ENCODE measurements around the gene NQO1.
"Not testable (repeated sequence)": the region's sequence is repeated elsewhere in the genome, so short reads cannot be mapped to it uniquely, and the experiment has no call there.

The NQO1 gene

DNA sequence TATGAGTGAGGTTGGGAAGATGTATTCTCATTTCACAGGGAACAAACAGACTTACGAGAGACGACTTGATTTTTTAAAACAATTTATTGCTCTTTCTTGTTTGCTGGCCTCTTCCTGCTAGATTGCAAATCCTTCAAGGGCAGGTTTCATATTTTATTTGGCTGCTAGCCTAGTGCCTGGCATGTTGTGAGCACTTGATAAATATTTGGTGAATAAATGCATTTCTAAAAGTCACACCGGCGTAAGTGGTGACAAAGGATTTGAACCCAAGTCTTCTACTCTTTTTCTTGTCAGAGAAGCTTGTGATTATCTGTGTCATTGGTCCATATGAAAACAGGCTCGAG, 37.2 kb upstream of the NQO1 start:
- no peak overlapping the region for H3K9ac ChIP-seq (ENCODE audit: insufficient read length, low read depth)
- TF ChIP-seq SUZ12 (IDR thresholded peaks at IDR 0.05; ENCODE audit: extremely low read depth, insufficient read depth, insufficient read length) (no peak), ZNF274 (IDR thresholded peaks at IDR 0.05; ENCODE audit: low read depth, low read length) (no peak), YY1 (IDR thresholded peaks at IDR 0.05; ENCODE audit: insufficient read depth, insufficient read length) (no peak)
- H3K27me3 ChIP-seq (ENCODE audit: insufficient read depth, insufficient read length): no peaks in the 10 kb centered on the region
- no peak for DNase-seq (ENCODE audit: low read depth, low spot score)
- H3K4me1 ChIP-seq (ENCODE audit: insufficient read depth, insufficient read length): no peaks in the 10 kb centered on the region
- no peak overlapping the region for H3K4me3 ChIP-seq (ENCODE audit: insufficient read length, low read depth)
- no peaks in the 10 kb centered on the region for H3K9me3 ChIP-seq (ENCODE audit: insufficient read depth, low read length)
- H3K36me3 ChIP-seq (ENCODE audit: insufficient read depth, insufficient read length, low read length): peaks cover 5% of the 10 kb centered on the region

- Histone ChIP-seq H3K36me3 (ENCODE audit: insufficient read depth, insufficient read length, low read length) (peaks cover 5% of the 10 kb centered on the region), H3K27me3 (ENCODE audit: insufficient read depth, insufficient read length) (no peaks in the 10 kb centered on the region), H3K4me3 (ENCODE audit: insufficient read length, low read depth) (peak overlapping the region; percentile 96), H3K9ac (ENCODE audit: insufficient read length, low read depth) (peak overlapping the region; percentile 94), H3K9me3 (ENCODE audit: insufficient read depth, low read length) (no peaks in the 10 kb centered on the region), H3K4me1 (ENCODE audit: insufficient read depth, insufficient read length) (no peaks in the 10 kb centered on the region)
- TF ChIP-seq SUZ12 (IDR thresholded peaks at IDR 0.05; ENCODE audit: extremely low read depth, insufficient read depth, insufficient read length): no peak
- TF ChIP-seq ZNF274 (IDR thresholded peaks at IDR 0.05; ENCODE audit: low read depth, low read length): no peak
- no peak for TF ChIP-seq YY1 (IDR thresholded peaks at IDR 0.05; ENCODE audit: insufficient read depth, insufficient read length)
- no peak for DNase-seq (ENCODE audit: low read depth, low spot score)
These were observed 36.6 kb upstream of the NQO1 start for GRCh38 chr16:69762814-69763598.

- DNase-seq (ENCODE audit: low read depth, low spot score): peak; percentile 69
- no peaks in the 10 kb centered on the region for H3K4me1 ChIP-seq (ENCODE audit: insufficient read depth, insufficient read length)
- peak within 1 kb of the TSS; percentile 94 for H3K9ac ChIP-seq (ENCODE audit: insufficient read length, low read depth)
These were observed 35.8 kb upstream of the NQO1 start, which contains the start of gene WWP2 for GRCh38 chr16:69761983-69762813. Gene WWP2 (plus strand): TSS chr16:69762332. CDS start chr16:69787011, 24,679 bp downstream.

DNA sequence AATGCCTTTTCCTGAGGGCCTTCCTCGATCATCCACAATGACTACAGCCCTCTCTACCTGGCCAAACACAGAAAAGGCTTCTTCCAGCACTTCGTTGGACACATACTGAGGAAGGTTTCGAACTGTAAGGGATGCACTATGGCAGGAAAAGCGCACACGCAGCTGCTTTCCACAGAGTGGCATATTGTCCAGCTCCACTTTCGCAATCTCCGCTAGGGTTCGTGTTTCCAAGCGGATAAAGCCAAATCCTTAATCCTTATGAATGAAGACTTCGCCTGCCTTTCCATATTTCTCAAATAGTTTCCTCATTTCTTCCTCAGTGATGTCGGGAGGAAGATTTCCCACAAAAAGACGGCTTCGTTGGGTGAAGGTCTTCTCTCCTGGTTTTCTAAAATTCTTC, 31.0 kb upstream of the NQO1 start:
- H3K27me3 ChIP-seq (ENCODE audit: insufficient read depth, insufficient read length); DNase-seq (ENCODE audit: low read depth, low spot score); H3K4me3 ChIP-seq (ENCODE audit: insufficient read length, low read depth); H3K9me3 ChIP-seq (ENCODE audit: insufficient read depth, low read length); H3K4me1 ChIP-seq (ENCODE audit: insufficient read depth, insufficient read length); H3K9ac ChIP-seq (ENCODE audit: insufficient read length, low read depth): not testable (repeated sequence)
- H3K36me3 ChIP-seq (ENCODE audit: insufficient read depth, insufficient read length, low read length): peaks cover 15% of the 10 kb centered on the region

More at GRCh38 chr16:69761983-69762813, 35.8 kb upstream of the NQO1 start, which contains the start of gene WWP2:
- Histone ChIP-seq H3K9me3 (ENCODE audit: insufficient read depth, low read length) (no peaks in the 10 kb centered on the region), H3K27me3 (ENCODE audit: insufficient read depth, insufficient read length) (no peaks in the 10 kb centered on the region), H3K4me3 (ENCODE audit: insufficient read length, low read depth) (peak within 1 kb of the TSS; percentile 96), H3K36me3 (ENCODE audit: insufficient read depth, insufficient read length, low read length) (peaks cover 5% of the 10 kb centered on the region)
- TF ChIP-seq SUZ12 (IDR thresholded peaks at IDR 0.05; ENCODE audit: extremely low read depth, insufficient read depth, insufficient read length) (no peak), ZNF274 (IDR thresholded peaks at IDR 0.05; ENCODE audit: low read depth, low read length) (no peak), YY1 (IDR thresholded peaks at IDR 0.05; ENCODE audit: insufficient read depth, insufficient read length) (no peak)

DNA sequence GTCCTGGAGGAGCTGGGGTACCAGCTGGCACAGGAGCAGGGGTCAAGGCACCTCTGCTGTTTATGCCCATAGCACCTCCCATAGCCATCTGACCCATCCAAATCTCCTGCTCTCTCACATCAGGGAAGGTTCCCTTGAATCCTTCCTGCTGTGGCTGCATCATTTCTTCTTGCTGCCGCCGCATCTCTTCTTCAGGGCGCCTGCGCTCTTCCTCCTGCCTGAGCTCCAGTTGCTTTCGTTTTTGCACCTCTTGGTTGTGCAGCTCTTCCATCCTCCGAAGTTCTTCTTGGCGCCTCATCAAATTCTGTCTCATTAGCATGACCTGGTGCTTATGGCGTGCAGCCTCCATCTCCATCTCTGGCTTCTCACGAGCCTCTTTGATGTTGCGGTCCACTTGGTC, 30.3 kb upstream of the NQO1 start:
- TF ChIP-seq YY1 (IDR thresholded peaks at IDR 0.05; ENCODE audit: insufficient read depth, insufficient read length) (no peak), ZNF274 (IDR thresholded peaks at IDR 0.05; ENCODE audit: low read depth, low read length) (no peak), SUZ12 (IDR thresholded peaks at IDR 0.05; ENCODE audit: extremely low read depth, insufficient read depth, insufficient read length) (no peak)
- Histone ChIP-seq H3K9me3 (ENCODE audit: insufficient read depth, low read length) (no peaks in the 10 kb centered on the region), H3K9ac (ENCODE audit: insufficient read length, low read depth) (no peak overlapping the region), H3K4me1 (ENCODE audit: insufficient read depth, insufficient read length) (no peaks in the 10 kb centered on the region), H3K36me3 (ENCODE audit: insufficient read depth, insufficient read length, low read length) (peaks cover 21% of the 10 kb centered on the region), H3K27me3 (ENCODE audit: insufficient read depth, insufficient read length) (no peaks in the 10 kb centered on the region), H3K4me3 (ENCODE audit: insufficient read length, low read depth) (no peak overlapping the region)
- no peak for DNase-seq (ENCODE audit: low read depth, low spot score)

DNA sequence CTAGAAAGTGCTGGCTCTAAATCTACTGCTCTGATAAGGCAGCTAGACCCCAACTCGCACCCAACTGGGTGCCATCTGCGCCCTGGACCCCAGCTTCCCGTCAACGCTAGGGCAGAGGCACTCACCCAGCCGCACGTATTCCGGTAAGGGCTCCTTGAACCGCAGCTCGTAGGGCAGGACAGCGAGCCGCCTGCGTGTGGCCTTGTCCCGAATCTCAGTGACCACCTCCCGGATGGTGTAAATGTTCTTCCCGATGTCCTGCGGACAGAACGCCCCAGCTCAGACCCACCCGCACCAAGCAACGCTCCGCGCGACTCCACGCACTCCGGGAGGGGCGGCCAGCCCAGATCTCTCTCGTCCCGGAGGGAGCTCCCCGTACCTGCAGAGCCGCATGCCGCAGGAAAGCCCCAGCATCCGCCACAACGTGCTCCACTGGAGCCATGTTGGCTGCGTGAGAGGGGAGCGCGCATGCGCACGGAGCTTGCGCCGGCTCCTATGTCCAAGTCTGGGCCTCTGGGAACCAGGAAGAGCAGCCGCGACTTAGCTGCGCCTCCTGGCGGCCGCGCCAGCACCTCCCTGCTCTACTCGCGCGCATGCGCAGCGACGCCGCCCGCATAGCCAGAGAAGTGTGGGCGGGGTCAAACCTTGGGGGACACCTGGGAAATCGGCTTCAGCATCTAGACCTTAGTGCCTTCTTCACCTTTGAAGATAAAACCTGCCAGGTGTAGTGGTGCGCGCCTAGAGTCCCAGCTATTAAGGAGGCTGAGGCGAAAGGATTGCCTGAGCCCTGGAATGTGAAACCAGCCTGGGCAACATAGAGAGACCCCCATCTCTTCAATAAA, 28.3 kb upstream of the NQO1 start, which contains the start of gene NOB1:
Gene NOB1, minus strand, starts transcription at position 458 of the 842 bp plus-strand sequence. Its CDS starts 16 bp downstream, at position 442.
- TF ChIP-seq ZNF274 (IDR thresholded peaks at IDR 0.05; ENCODE audit: low read depth, low read length) (no peak), SUZ12 (IDR thresholded peaks at IDR 0.05; ENCODE audit: extremely low read depth, insufficient read depth, insufficient read length) (no peak), YY1 (IDR thresholded peaks at IDR 0.05; ENCODE audit: insufficient read depth, insufficient read length) (peak; percentile 85)
- Histone ChIP-seq H3K4me3 (ENCODE audit: insufficient read length, low read depth) (peak within 1 kb of the TSS; percentile 98), H3K27me3 (ENCODE audit: insufficient read depth, insufficient read length) (no peaks in the 10 kb centered on the region), H3K9me3 (ENCODE audit: insufficient read depth, low read length) (no peaks in the 10 kb centered on the region), H3K4me1 (ENCODE audit: insufficient read depth, insufficient read length) (no peaks in the 10 kb centered on the region), H3K9ac (ENCODE audit: insufficient read length, low read depth) (peak within 1 kb of the TSS; percentile 100), H3K36me3 (ENCODE audit: insufficient read depth, insufficient read length, low read length) (peaks cover 41% of the 10 kb centered on the region)
- DNase-seq (ENCODE audit: low read depth, low spot score): peak; percentile 98

Measured in NT2/D1 (cell line).